Transverse colon (tissue), 4 donors: ENCODE measurements around the gene RNU6-1. TPM values are rescaled to one million over a fixed set of nuclear protein-coding genes. Genes with fewer than 3 reads are reported as not detected.

Experiments used
- DNase-seq: peaks from one replicate; pipeline ENCODE4 v3.0.0-alpha.2; 2019
- H3K27ac ChIP-seq, 4 donors: fragments of 200-600 bp; sonication (generic); 2 replicates each; pipeline ENCODE4 v1.5.1; 2016 to 2018; ENCODE audit warnings: inconsistent platforms in 4 of 4
- H3K27me3 ChIP-seq: fragments of 200-600 bp; sonication (generic); 2 replicates; pipeline ENCODE4 v1.5.1; 2017; ENCODE audit warnings: inconsistent platforms
- H3K36me3 ChIP-seq, 4 donors: fragments of 200-600 bp; sonication (generic); 2 replicates each; pipeline ENCODE4 v1.5.1; 2017 to 2019; ENCODE audit warnings: inconsistent platforms in 4 of 4
- H3K4me1 ChIP-seq, 4 donors: fragments of 200-600 bp; sonication (generic); 2 replicates each; pipeline ENCODE4 v1.5.1; 2017 to 2020; ENCODE audit warnings: inconsistent platforms in 4 of 4
- H3K4me3 ChIP-seq, 4 donors: fragments of 200-600 bp; sonication (generic); 1 replicate in 1 of 4; 2 replicates in 3 of 4; pipeline versions ENCODE4 v1.5.1 to v1.6.1; 2017 to 2019; ENCODE audit warnings: inconsistent platforms in 4 of 4
- H3K9me3 ChIP-seq, 2 donors: fragments of 200-600 bp; sonication (generic); 2 replicates each; pipeline ENCODE4 v1.5.1; 2017 to 2019; ENCODE audit warnings: inconsistent platforms in 2 of 2
- CTCF ChIP-seq, 5 experiments: fragments of 200-600 bp in 3 of 5; fragments of 450-650 bp in 2 of 5; sonication (generic) in 3 of 5; IDR thresholded peaks; 1 replicate in 2 of 5; 2 replicates in 3 of 5; pipeline ENCODE4 v1.5.1; 2016 to 2017; ENCODE audit warnings: antibody characterized with exemption in 5 of 5, inconsistent platforms in 3 of 5, mild to moderate bottlenecking in 2 of 5, moderate library complexity in 1 of 5
- EP300 ChIP-seq: sonication (generic); formaldehyde crosslinking; IDR thresholded peaks from one replicate; pipeline ENCODE4 v1.6.1; 2017; ENCODE audit warnings: antibody characterized with exemption, low read depth
- POLR2A ChIP-seq: fragments of 450-650 bp; IDR thresholded peaks from one replicate; pipeline ENCODE4 v1.6.1; 2016; ENCODE audit warnings: antibody characterized with exemption, mild to moderate bottlenecking, moderate library complexity
- POLR2AphosphoS5 ChIP-seq, 3 donors: sonication (generic); formaldehyde crosslinking; IDR thresholded peaks; one replicate each; pipeline ENCODE4 v1.6.1; 2016; ENCODE audit warnings: antibody characterized with exemption in 3 of 3
- WGBS, 2 donors: methylation state at CpG; one replicate each; pipeline ENCODE4 v1.1.5; 2018; ENCODE audit warnings: low coverage in 1 of 2; 5-methylcytosine and 5-hydroxymethylcytosine counted together
- in situ Hi-C, 4 donors: fragments of 200-750 bp; cut with MboI; loops; one replicate each; pipeline versions ENCODE4 v1.15.0 to v1.15.1; 2017; ENCODE audit warnings: low sequenced_read_pairs in 3 of 4, low pct_ligation_motif_present in 1 of 4, low pct_unique_long_range_greater_than_20kb in 1 of 4
- intact Hi-C: fragments of 100-400 bp; cut with DNase I; formaldehyde crosslinking; loops from one replicate; pipeline ENCODE4 v1.15.1; 2023; ENCODE audit warnings: low total_unique reads
- total RNA-seq, 4 donors: library from RNA; depleted of rRNA; stranded (reverse); fragments of >200 nt; gene quantifications; one replicate each; pipeline ENCODE4 v1.1.0, GENCODE V29; 2016

The RNU6-1 gene
- total RNA-seq, 4 donors from 2014 or later = not detected

- H3K27me3 ChIP-seq = no peaks in the 10 kb centered on the region
- H3K4me3 ChIP-seq = peak overlapping the region in 3 of 4 donors; percentile 40 to 51 (median 41)
- intact Hi-C loops = no loop called here
- TF ChIP-seq CTCF (IDR thresholded peaks at IDR 0.05) (no peak), POLR2AphosphoS5 (IDR thresholded peaks at IDR 0.05) (no peak), EP300 (no peak), POLR2A (no peak)
- H3K27ac ChIP-seq = peak overlapping the region; percentile 77 to 87 (median 82)
- WGBS, 2 donors = 75 to 80% methylated on average over 2 to 6 of the region's 6 CpGs
- peaks cover 0 to 28% (median 15%) of the 10 kb centered on the region in 4 donors for H3K4me1 ChIP-seq
- no peaks in the 10 kb centered on the region for H3K9me3 ChIP-seq
- in situ Hi-C loops = no loop called here
- H3K36me3 ChIP-seq = no peaks in the 10 kb centered on the region
- no peak for DNase-seq
Measured at GRCh38 chr15:67884009-67884408, 44.2 kb upstream of the RNU6-1 start.

GRCh38 chr15:67883234-67883773 lies 43.5 kb upstream of the RNU6-1 start:
- no peaks in the 10 kb centered on the region for H3K9me3 ChIP-seq
- no peak overlapping the region for H3K4me3 ChIP-seq
- H3K27ac ChIP-seq = peak overlapping the region; percentile 4 to 87 (median 79)
- in situ Hi-C loops = no loop called here
- TF ChIP-seq CTCF (IDR thresholded peaks at IDR 0.05) (no peak), POLR2AphosphoS5 (IDR thresholded peaks at IDR 0.05) (no peak), EP300 (no peak), POLR2A (no peak)
- H3K4me1 ChIP-seq = peaks cover 0 to 28% (median 15%) of the 10 kb centered on the region in 4 donors
- WGBS, 2 donors = 76 to 80% methylated on average over 2 to 10 of the region's 10 CpGs
- intact Hi-C loops = no loop called here
- no peaks in the 10 kb centered on the region for H3K36me3 ChIP-seq
- H3K27me3 ChIP-seq = no peaks in the 10 kb centered on the region
- no peak for DNase-seq

- no peak overlapping the region for H3K4me3 ChIP-seq
- peaks cover 0 to 28% (median 15%) of the 10 kb centered on the region in 4 donors for H3K4me1 ChIP-seq
- no peaks in the 10 kb centered on the region for H3K9me3 ChIP-seq
- intact Hi-C loops = loop anchor here (1.0 kb wide), 1 partner anchor 13 kb away; no protein-coding TSS in a partner anchor
- H3K36me3 ChIP-seq = no peaks in the 10 kb centered on the region
- 78 to 90% methylated on average over 8 of the region's 8 CpGs for WGBS, 2 donors
- no peak for DNase-seq
- H3K27ac ChIP-seq = peak overlapping the region; percentile 4 to 87 (median 79)
- in situ Hi-C loops = no loop called here
- H3K27me3 ChIP-seq = no peaks in the 10 kb centered on the region
- TF ChIP-seq POLR2A (no peak), POLR2AphosphoS5 (IDR thresholded peaks at IDR 0.05) (no peak), EP300 (no peak), CTCF (IDR thresholded peaks at IDR 0.05) (no peak)
Measured at GRCh38 chr15:67882487-67883233, 42.8 kb upstream of the RNU6-1 start.

- TF ChIP-seq CTCF (IDR thresholded peaks at IDR 0.05) = no peak
- TF ChIP-seq EP300 = no peak
- TF ChIP-seq POLR2A = no peak
- no peak for TF ChIP-seq POLR2AphosphoS5 (IDR thresholded peaks at IDR 0.05)
- no peaks in the 10 kb centered on the region for H3K27me3 ChIP-seq
- peaks cover 0 to 23% (median 13%) of the 10 kb centered on the region in 4 donors for H3K4me1 ChIP-seq
- intact Hi-C loops (no loop called here), in situ Hi-C loops (no loop called here)
- H3K36me3 ChIP-seq = no peaks in the 10 kb centered on the region
- no peak overlapping the region for H3K27ac ChIP-seq
- 74 to 94% methylated on average over 2 to 3 of the region's 3 CpGs for WGBS, 2 donors
- no peak overlapping the region for H3K4me3 ChIP-seq
- H3K9me3 ChIP-seq = no peaks in the 10 kb centered on the region
- no peak for DNase-seq
Measured at GRCh38 chr15:67880651-67881182, 40.9 kb upstream of the RNU6-1 start.
